Measurements from ENCODE around the gene FAM131B.
"Not testable (repeated sequence)": the region's sequence is repeated elsewhere in the genome, so short reads cannot be mapped to it uniquely, and the experiment has no call there.

The FAM131B gene

DNA sequence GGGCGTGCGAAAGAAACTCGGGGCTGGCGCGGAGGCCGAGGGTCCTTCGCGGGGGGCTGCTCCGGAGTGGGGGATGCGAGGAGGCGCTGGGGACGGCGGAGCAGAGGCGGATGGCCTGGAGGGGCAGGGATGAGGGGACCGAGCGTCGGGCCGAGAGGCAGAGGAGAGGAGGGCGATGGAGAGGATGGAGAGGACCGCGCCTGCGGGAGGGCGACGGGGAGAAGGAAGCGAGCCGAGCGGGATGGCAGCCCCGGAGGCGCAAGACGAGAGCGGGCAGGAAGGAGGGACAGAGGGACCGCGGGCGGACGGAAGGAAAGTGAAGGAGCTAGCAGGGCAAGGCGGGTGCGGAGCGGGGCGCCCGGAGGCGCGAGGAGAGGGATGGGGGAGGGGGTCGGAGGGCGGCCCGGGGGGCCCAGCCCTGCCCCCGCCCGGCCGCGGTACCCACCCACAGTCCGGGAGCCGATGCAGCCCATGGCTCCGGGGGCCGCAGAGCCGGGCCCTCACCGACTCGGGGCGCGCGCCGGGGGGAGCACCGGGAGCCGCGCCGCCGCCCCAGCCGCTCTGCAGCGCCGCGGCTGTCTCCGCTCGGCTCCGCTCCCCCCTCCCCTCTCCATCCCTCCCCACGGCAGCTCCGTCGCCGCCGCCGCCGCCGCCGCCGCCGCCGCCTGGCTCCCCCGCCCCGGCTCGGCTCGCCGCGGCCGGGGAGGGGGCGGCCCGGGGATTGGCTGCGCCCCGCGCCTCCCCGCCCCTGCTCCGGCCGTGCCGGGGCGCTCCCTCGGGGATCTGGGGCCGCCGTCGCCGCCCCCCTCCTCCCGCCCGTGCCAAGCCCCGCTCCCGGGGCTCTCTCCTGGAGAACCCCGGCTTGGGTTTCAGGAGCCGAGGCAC, at the start of gene FAM131B:
FAM131B (minus strand) TSS at position 583 of the 885 bp plus-strand sequence; CDS start at position 473, 110 bp downstream.
- no peak for DNase-seq (ENCODE audit: low read depth)

DNA sequence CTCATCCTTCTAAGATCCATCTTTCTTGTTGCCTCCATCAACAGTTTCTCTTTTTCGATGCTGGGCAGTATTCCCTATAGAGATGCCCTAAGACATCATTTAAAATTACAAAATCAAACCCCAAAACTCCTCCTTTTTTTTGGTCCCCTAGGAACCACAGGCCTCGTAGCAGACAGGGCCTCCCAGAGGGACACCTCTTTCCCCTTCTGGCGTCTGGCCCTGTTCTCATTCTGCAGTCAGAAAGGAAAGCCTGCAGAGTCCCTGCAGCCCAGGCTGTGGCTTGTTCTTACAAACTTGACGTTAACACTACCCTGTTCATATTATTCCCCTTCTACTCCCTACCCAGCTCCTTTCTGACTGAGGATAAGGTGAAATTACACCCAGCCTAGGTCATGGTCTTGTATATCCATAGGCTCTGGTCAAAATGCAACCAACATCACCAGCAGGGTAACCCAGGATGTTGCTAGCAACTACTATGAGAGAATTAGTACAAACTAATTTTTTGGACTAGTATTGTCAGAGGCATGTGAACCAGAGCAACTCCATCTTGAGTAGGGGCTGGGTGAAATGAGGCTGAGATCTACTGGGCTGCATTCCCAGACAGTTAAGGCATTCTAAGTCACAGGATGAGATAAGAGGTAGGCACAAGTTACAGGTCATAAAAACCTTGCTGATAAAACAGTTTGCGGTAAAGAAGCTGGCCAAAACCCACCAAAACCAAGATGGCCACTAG, 49.6 kb upstream of the FAM131B start:
- DNase-seq (ENCODE audit: low read depth) = no peak

DNA sequence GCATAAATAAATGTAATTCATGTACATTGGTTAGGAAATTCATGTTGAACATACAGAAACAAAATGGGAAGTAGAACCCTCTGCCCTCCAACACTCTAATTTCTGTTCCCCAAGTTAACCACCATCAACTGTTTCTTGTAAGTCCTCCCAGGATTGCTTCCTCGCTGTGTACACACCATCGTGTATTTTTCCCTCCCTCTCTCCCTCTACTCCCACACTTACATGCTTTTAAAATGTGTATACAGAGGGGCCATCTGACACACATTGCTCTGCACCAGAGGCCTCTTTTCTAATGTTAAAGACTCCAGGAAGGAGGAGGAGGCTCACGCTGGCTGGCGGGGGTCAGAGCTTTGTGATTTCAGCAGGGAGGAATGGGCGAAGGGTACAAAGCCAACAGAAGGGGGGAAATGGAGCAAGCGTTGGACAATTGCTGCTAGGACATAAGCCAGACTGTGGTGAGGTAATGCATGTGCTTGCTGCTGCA, 48.0 kb upstream of the FAM131B start:
- DNase-seq (ENCODE audit: low read depth) = no peak

DNA sequence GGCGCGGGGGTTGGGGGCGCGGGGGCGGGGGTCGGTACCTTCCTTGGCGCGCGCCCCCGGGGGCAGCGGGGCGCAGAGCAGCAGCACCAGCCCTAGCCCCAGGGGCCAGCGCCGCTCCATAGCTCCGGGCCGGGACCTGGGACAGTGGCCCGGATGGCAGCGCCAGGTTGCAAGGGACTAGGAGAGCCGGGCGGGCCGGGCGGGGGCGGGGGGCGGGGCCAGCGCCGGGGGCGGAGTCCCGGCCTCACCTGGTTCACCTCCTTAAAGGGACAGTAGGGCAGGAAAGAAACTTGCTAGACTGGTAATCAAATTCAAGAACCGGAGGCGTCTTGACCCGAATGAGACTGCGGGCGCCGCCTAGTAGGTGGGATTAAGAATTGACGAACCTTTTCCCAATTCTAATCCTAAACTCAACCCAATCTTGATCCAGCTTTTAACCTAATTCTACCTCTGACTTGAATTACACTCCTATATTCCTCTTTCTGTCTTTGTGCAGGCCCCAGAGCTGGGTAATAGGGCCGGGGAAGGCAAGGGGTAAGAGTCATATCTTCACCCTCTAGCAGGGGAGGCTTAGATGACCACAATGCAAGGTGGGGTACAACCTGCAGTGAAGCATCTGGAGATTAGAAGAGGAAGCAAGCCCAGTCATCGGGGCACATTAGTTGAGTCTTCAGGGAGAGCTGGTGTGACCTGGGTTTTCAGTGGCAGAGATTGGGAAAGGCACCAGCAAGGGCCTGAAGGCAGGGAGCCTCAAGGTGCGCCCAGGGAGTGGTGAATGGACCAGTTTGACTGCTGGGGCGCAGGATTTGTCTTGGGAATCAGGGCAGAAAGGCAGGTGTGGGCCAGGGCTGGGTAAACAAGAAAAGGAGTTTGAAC, 46.4 kb upstream of the FAM131B start, which contains the start of gene EPHA1:
EPHA1 (minus strand) TSS at position 171 of the 876 bp plus-strand sequence; CDS start at position 120, 51 bp downstream.
- no peak for DNase-seq (ENCODE audit: low read depth)

DNA sequence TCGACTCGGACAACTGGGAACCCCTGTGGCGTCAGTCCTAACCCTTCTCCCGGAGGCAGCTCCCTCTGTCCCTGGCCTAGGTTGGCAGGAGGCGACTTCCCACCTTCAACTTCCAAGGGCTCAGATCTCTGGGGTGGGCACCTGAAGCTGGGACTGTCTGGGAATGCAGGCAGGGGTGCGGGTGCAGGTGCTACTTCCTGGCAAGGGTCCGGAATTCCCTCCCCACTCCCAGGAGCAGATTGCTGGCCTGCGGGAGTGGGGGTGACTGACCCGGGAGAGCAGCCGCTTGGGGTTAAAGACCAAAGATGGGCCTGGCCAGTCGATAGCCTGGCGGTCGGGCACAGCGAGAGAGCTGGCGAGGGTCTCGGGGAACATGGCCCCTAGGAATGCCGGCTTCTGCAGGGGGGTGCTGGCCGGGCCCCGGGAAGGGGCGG, 45.8 kb upstream of the FAM131B start:
- DNase-seq (ENCODE audit: low read depth) = no peak

DNA sequence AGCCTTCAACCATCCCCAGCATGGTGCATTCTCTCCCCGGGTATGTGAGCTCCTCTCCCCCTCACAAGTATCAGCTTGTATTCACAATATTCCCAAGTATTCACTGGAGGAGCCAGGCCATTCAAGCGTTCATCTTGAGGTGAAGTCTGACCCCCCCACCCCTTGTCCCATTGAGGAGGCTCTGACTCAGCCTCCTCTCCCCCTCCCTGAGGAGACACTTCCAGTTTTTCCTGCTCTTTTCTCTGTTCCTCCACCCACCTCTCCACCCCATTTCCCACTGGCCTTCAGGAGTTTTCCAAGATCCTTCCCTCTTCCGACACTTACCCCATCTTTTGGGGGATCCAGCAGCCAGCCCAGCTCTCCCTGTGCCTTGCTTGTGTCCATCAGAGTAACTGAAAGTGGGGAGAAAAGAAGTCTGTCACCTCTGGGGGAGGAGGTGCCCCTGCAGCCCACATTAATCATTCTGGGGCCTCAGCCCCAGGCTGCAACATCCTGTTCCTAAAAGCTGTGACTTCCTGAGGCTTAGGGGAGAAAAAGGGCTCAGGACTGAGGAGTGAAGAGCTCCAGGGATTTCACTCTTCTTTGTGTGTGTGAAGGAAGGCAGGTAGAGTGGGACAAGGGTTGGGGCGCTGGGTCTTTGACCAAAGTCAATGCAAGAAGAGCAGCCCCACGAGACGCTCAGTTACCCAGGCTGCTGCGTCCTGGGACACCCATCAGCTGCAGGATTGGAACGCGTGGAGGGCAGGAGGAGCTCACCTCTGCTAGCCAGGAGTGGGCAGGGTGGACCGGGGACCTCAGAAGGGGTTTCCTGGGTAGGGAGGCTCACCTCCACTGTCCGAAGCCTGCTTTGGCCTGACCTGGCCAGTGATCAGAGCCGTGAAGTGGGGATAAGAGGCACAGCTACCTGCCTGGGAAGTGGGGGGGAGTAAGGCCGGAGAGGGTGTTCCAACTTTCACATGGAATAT, 45.1 kb upstream of the FAM131B start:
- no peak for DNase-seq (ENCODE audit: low read depth)

DNA sequence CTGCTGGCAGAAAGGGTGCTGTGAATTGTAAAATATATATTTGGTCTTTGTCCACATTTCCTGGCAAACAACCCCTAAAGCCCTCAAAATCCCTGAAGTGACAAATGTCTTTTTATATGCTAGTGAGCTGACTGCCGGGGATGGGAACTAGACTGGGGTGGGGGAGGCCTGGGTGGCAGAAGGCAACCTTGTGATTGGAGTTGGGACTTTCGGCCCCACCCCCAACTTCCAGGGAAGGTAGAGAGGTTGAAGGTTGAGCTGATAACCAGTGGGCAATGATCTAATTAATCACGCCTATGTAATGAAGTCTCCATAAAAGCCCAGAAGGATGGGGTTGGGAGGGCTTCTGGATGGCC, 43.5 kb upstream of the FAM131B start:
- no peak for DNase-seq (ENCODE audit: low read depth)

DNA sequence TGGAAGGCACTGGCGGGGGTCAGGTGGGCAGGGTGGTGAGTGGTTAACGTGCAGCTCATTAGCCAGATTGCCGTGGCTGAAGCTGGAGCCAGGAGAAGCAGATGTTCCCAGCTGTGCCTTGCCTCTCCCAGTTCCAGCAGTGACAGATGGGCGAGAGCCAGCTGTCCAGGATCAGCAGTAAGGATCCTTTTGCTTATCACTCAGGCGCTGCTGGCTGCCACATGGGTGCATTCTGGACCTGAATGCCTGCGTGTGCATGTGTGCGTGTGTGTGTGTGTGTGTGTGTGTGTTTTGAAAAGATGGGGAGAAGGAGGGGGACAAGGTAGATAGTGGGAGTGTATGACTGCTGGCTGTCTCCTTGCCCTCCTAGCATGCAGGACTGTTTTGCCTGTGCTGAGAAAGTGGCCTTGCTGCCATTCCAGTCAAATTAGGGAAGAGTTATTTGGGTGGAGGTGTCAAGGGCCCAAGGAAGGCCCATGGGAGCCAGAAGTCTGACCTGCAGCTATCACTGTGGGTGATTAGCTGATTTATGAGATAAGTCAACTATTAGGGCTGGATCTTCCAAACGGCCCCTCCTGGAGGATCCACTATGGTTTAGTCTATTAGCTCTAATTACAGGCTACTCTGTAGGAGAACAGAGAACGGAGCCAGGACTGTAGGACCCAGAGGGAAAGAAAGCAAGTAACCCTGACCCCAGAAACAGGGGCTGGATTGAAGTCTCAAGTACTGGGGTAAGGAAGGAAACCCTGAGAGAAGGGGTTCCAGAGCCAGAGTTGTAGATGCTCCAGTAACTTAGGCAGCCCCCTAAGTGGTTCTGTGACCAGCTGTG, 42.9 kb upstream of the FAM131B start:
- no peak for DNase-seq (ENCODE audit: low read depth)

DNA sequence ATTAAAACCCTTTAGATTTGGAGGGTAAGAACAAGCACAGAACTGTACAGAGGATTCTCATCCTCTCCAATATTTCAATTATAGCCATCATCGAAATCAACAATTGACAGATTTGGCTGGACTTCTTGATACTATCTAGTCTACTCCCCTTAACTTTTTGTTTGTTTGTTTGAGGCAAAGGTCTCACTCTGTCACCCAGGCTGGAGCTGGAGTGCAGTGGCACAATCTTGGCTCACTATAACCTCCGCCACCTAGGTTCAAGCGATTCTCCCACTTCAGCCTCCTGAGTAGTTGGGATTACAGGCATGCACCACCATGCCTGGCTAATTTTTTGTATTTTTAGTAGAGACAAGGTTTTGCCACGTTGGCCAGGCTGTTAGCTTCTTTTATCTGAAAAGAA, 39.7 kb upstream of the FAM131B start:
- DNase-seq (ENCODE audit: low read depth) = not testable (repeated sequence)

DNA sequence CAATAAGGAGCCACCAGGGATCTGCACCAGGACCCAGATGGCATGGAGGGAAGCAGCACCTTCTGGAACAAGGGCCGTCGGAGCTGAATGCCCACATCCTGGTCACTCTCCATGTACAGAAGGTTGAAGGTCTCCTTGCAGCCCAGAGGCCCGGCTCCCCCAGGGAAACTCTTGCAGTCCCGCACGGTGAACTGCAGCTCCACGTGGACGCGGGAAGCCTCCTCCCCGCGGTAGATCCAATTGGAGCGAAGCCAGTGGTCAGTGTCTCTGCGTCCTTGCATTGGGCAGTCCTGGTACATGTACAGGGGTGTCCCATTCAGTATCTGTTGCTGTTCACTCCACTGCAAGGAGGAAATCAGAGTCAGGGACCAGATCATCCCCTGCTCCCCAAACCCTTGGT, 38.8 kb upstream of the FAM131B start:
- no peak for DNase-seq (ENCODE audit: low read depth)

DNA sequence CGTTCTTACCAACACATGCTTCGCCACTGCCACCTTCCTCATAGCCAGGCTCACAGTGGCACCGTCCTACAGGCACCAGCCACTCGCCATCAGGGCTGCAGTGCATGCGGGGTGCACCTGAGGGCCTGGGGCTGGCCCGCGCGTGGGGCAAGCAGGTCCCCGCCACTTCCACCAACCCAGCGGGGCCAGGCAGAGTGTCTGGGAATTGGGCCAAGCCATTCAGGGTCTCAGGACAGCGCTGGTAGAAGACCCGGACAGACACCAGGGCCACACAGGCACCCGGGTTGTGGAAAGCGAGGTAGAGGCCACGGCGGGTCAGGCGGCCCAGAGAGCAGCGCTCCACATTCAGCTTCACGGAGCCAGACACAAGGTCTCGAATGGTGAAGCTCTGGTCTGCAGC, 37.1 kb upstream of the FAM131B start:
- DNase-seq (ENCODE audit: low read depth) = no peak

DNA sequence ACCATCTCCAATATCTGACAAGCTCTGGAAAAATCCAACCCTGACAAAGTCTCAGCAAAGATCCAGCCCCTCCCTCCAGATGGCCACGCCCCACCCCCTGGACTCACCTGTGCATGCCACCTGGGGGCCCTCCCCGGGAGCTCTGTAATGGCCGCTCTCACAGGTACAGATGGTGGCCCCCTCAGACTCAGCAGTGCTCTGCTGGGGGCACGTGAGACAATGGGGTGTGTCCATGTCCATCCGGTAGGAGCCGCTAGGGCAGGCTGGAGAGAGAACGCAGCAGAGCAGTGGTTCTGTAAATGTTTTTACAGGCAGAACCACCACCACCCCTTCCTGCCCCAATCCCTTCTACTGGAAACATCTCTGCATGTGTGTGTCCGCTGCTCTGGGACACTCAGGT, 36.6 kb upstream of the FAM131B start:
- DNase-seq (ENCODE audit: low read depth) = no peak

DNA sequence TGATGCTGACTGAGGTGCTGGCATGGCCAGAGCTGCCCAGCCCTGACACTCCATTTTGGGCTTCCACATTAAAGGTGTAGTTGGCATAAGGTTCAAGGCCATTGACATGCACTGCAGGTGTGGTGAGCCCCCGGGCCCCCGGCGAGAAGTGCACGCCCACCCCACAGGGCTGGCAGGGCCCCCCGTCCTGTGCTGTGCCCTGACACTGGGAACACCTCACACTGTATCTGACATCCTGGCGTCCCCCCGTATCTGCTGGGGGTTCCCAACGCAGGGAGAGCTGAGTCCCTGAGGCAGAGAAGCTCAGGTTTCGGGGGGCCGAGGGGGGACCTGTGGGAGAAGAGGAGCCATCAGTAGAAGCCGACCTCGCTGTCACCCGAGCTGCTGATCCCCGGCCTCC, 36.1 kb upstream of the FAM131B start:
- DNase-seq (ENCODE audit: low read depth) = no peak

DNA sequence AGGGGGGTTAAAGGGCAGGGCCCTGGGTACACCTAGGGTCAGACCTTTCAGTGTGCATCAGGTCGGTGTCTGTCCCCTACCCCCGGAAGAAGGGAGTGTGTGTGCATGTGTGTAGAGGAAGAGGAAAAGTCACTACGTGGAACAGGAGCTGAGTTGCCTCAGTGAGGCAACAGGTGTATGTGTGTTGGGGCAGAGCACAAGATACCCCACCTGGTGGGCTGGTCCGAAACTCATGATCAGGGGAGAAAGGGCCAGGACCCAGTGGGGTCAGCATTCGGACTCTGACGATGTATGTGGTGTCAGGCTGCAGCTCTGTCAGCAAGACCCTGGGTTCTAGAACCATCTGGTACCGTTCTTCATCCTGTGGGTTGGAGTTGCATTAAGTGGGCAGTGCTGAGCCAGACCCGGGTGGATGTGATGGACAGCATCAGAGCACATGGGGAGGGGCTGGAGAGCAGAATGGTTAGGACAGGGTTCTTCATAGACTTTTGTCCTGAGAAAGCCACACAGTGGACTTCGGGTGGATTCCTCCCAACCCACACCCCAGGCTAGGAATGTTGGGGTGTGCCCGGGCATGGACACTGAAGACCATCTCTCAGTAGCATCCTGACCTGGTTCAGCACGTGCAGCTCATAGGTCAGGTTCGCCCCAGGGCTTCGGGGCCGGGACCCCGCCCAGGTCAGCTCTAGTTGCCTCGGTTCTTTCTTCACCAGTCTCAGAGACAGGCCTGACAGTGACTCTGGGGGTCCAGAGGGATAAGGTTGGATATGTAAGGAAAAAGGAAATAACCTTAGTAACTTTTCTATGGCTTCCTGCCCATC, 35.4 kb upstream of the FAM131B start:
- no peak for DNase-seq (ENCODE audit: low read depth)

DNA sequence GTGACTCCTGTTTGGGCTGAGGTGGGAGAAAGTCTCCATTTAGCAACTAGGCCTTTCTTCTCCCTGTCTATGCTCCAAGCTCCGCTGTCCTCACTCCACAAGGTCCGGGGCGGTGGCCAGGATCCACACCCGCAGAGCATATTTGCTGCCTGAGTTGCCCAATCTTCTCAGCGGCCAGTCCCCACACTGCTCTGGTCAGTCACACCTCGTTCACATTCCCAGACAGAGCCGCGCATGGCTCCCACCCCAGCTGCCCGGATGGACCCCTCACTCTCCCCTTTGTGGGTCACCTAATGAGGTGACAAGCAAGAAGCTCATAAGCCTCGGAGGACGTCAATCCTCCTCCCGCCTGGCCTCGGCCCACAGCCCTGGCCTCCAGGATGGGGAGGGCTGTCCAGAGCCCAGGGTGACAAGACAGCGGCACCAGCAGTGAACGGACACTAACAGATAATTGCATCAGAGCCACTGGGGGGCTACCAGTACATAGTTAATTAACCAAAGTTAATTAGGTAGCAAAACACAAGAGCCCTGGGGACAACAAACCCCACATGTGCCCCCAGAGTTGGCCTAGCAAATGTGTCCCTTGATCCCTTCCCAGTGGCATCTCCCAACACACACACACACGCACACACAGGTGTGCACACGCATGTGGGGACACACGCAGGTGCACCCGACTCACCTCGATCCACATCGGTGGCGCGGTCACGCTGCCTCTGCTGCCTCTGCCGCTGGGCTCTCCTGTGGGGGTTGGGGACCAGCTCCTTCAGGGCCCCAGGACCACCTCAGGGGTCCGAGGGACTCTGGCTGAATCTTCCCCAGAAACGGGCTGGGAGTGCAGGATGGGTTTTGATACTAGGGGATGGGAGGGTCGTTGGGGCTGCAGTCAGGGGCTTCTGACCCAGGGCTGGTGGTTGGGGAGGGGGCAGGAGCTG, 34.4 kb upstream of the FAM131B start:
- no peak for DNase-seq (ENCODE audit: low read depth)

DNA sequence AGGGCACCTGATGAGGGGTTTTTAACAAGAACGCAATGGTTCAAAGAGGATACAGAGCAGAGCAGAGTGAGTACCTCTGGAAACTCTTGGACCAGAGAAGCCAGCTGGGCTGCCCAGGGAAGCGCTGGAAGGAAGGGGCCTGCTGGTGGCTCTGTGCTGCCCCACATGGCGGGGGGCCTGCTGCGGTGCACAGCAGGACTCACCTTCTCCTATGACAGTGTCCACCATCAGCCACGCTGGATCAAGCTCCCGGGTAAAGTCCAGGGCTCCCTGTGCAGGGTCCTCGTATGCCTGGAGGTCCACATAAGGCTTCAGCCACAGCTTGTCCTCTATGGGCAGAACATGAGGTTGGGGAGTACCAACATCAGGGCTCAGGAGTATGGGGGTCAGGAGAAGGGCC, 33.7 kb upstream of the FAM131B start:
- no peak for DNase-seq (ENCODE audit: low read depth)

DNA sequence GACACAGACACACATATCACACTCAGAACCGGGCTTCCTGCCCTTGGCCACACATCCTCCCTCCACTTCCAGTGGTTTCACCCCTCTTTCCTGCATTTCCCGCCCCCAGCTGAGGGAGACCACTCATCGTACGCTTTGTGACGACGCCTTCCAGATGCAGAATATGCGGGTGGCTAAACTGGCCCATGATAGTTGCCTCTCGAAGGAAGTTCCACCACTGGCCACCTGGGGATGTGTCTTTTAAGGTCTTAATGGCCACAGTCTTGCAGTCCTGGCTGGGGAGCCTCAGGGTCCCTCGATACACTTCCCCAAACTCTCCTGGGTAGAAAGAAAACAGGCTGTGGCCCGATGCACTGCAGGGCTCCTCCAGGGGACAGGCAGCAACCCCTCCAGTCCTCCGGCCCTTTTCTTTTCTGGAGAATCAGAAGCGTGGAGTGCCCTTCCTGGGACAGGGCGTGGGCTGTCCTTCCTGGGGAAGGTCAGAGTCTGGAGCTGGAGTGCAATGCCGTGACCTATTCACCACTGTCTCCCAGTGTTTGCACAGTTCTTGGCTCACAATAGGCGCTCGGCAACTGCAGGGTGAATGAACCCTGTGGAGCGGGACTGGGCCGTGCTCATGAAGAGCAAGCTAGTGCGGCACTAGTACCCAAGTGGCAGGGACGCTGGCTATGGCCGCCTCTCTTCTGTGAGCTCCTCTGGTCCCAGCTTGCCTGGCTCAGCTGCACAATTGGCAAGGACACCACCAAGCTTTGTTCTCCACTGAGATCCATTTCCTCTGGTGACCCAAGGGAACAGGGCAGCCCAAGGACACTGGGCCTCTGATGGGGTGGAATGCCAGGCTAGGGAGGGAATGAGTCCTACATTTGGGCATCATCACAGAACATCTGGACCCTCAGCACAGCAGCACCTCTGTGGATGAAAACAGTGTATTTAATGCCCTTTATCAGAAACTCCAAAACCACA, 33.0 kb upstream of the FAM131B start:
- DNase-seq (ENCODE audit: low read depth) = no peak
